ENCODE results near the gene PABPC1L.

PABPC1L gene

GRCh38 chr20:44943828-44944227, 34.0 kb downstream of the PABPC1L start:
- peaks cover 23% of the 10 kb centered on the region for H3K4me1 Mint-ChIP-seq
- H3K27me3 Mint-ChIP-seq (ENCODE audit: low read depth, poor library complexity), result no peaks in the 10 kb centered on the region
- no peak overlapping the region for H3K4me3 Mint-ChIP-seq
- no peaks in the 10 kb centered on the region for H3K9me3 Mint-ChIP-seq
- no peak for TF ChIP-seq CTCF (IDR thresholded peaks at IDR 0.05)
- H3K27ac Mint-ChIP-seq, result peak overlapping the region; percentile 97
- no peak for DNase-seq
- peaks cover 59% of the 10 kb centered on the region for H3K36me3 Mint-ChIP-seq (ENCODE audit: low read depth)

GRCh38 chr20:44945261-44945660, 35.4 kb downstream of the PABPC1L start:
- H3K9me3 Mint-ChIP-seq, result no peaks in the 10 kb centered on the region
- DNase-seq, result no peak
- peaks cover 23% of the 10 kb centered on the region for H3K4me1 Mint-ChIP-seq
- H3K27me3 Mint-ChIP-seq (ENCODE audit: low read depth, poor library complexity), result no peaks in the 10 kb centered on the region
- H3K4me3 Mint-ChIP-seq, result no peak overlapping the region
- H3K27ac Mint-ChIP-seq, result no peak overlapping the region
- TF ChIP-seq CTCF (IDR thresholded peaks at IDR 0.05), result no peak
- H3K36me3 Mint-ChIP-seq (ENCODE audit: low read depth), result peaks cover 64% of the 10 kb centered on the region

DNA sequence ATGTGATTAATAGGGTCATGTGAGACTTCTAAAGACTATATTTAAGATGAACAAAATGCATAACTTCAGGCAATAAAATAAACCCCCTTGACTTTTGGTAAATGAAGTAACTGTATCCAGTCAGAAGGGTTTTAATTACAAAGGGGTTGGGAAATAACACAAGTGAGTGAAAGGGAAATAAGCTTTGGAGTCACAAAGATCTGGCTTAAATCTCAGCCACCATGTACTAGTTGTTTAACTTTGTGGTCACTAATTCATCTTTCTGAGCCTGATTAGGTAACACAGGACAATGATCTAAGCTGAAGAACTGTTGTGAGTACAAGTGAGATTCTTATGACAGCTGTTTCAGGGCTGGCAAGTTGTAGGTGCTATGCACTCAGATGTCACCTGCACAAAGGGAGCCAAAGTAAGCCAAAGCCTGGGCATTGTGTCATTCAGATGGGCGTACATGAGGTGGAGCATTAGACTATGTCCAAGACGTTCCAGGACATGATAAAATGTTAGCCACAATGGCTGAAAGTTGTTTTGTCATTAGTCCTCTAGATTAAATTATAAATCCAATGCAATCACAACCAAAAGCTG, 36.5 kb downstream of the PABPC1L start:
- Mint-ChIP-seq H3K4me1 (peaks cover 23% of the 10 kb centered on the region), H3K27ac (no peak overlapping the region), H3K4me3 (no peak overlapping the region), H3K9me3 (no peaks in the 10 kb centered on the region), H3K27me3 (ENCODE audit: low read depth, poor library complexity) (no peaks in the 10 kb centered on the region), H3K36me3 (ENCODE audit: low read depth) (peaks cover 67% of the 10 kb centered on the region)
- TF ChIP-seq CTCF (IDR thresholded peaks at IDR 0.05), result no peak
- DNase-seq, result no peak

DNA sequence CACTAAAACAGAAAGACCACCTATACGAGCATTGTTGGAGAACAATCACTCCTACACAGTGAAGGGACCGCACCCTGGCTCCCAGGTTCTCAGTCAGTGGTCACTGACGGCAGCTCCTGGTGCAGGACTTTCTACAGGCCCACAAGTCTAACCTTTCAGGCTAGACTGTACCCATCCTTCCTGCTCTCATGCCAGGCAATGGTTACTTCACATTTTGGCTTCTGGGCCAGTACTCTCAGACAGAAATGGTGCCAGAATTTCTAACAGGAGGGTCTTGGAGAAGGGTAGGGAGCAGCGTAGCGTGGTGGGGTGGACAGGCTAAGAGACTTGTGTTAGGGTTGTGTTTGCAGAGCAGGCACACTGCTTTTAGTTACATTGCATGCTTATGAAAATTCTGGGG, 38.2 kb downstream of the PABPC1L start:
- no peak for TF ChIP-seq CTCF (IDR thresholded peaks at IDR 0.05)
- H3K27ac Mint-ChIP-seq, result no peak overlapping the region
- H3K4me1 Mint-ChIP-seq, result peaks cover 13% of the 10 kb centered on the region
- H3K4me3 Mint-ChIP-seq, result no peak overlapping the region
- no peaks in the 10 kb centered on the region for H3K9me3 Mint-ChIP-seq
- peaks cover 79% of the 10 kb centered on the region for H3K36me3 Mint-ChIP-seq (ENCODE audit: low read depth)
- no peak for DNase-seq
- H3K27me3 Mint-ChIP-seq (ENCODE audit: low read depth, poor library complexity), result no peaks in the 10 kb centered on the region

DNA sequence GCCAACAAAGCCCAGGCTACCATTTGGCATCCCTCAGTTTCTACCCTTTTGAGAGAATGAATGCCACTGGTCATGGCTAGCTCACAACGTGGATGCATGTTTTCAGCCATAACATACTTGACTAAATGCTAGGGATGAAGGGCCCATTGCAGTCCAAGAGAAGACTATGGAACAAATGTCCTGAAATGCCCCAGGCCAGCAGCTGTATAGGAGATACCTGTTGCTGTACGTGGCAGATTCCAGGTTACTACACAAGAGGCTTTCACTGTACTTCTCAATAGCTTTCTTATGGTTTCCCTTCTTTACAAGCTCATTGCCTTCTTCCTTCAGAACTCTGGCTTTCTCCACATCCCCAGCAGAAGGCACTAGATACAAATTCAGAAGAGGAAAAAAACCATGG, 38.7 kb downstream of the PABPC1L start:
- peaks cover 9% of the 10 kb centered on the region for H3K4me1 Mint-ChIP-seq
- H3K27ac Mint-ChIP-seq, result no peak overlapping the region
- no peak for DNase-seq
- no peak for TF ChIP-seq CTCF (IDR thresholded peaks at IDR 0.05)
- no peak overlapping the region for H3K4me3 Mint-ChIP-seq
- no peaks in the 10 kb centered on the region for H3K9me3 Mint-ChIP-seq
- H3K36me3 Mint-ChIP-seq (ENCODE audit: low read depth), result peaks cover 82% of the 10 kb centered on the region
- no peaks in the 10 kb centered on the region for H3K27me3 Mint-ChIP-seq (ENCODE audit: low read depth, poor library complexity)

GRCh38 chr20:44950368-44950767, 40.5 kb downstream of the PABPC1L start:
- no peak overlapping the region for H3K4me3 Mint-ChIP-seq
- H3K9me3 Mint-ChIP-seq, result no peaks in the 10 kb centered on the region
- TF ChIP-seq CTCF (IDR thresholded peaks at IDR 0.05), result no peak
- H3K4me1 Mint-ChIP-seq, result no peaks in the 10 kb centered on the region
- DNase-seq, result no peak
- H3K27me3 Mint-ChIP-seq (ENCODE audit: low read depth, poor library complexity), result no peaks in the 10 kb centered on the region
- H3K36me3 Mint-ChIP-seq (ENCODE audit: low read depth), result peaks cover 82% of the 10 kb centered on the region
- peak overlapping the region; percentile 3 for H3K27ac Mint-ChIP-seq
